ENCODE data around the gene ZC3H18.
"Not testable (repeated sequence)": the region's sequence is repeated elsewhere in the genome, so short reads cannot be mapped to it uniquely, and the experiment has no call there.

The ZC3H18 gene

DNA sequence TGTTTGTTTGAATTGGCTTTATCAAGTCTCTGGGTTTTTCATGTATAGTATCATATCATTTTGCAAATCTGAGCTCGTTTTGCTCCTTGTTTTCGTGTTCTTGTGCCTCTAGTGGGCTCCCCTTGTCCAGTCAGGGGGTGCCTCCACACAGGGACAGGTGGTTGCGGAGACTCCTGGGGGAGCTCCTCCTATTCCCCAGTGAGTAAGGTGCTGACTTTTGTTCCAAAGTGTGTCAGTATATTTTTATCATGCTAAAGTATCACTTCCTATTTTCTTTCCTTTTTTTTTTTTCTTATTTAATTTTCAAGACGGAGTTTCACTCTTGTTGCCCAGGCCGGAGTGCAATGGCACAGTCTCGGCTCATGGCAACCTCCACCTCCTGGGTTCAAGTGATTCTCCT lies 37.9 kb downstream of the ZC3H18 start:
- DNase-seq: peak in 1 of 3 donors; percentile 19

DNA sequence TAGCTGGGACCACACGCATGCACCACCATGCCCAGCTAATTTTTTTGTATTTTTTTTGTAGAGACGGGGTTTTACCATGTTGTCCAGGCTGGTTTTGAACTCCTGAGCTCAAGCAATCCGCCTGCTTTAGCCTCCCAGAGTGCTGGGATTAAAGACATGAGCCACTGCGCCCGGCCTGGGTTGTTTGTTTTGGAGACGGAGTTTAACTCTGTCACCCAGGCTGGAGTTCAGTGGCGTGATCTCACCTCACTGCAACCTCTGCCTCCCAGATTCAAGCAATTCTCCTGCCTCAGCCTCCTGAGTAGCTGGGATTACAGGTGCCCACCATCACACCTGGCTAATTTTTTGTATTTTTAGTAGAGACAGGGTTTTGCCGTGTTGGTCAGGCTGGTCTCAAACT lies 39.2 kb downstream of the ZC3H18 start:
- DNase-seq: not testable (repeated sequence)

DNA sequence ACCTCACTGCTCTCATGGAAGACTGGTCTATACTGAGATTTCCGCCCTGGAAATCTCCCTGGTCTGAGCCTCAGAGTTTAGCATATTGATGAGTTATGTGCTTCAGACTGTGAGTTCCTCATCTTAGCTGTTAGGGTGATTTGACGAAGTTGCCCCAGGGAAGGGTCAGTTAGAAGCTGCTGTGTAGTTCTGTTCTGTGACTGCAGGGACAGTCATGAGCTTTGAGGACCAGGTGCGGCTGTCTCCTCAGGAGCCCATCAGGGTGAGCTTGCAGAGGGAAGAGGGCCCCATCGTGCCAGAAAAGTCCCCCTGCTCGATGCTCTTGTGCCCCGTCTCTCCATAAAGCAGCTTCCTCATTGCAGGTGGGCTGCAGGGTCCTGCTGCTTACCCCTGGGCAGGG lies 39.9 kb downstream of the ZC3H18 start:
- no peak for DNase-seq

DNA sequence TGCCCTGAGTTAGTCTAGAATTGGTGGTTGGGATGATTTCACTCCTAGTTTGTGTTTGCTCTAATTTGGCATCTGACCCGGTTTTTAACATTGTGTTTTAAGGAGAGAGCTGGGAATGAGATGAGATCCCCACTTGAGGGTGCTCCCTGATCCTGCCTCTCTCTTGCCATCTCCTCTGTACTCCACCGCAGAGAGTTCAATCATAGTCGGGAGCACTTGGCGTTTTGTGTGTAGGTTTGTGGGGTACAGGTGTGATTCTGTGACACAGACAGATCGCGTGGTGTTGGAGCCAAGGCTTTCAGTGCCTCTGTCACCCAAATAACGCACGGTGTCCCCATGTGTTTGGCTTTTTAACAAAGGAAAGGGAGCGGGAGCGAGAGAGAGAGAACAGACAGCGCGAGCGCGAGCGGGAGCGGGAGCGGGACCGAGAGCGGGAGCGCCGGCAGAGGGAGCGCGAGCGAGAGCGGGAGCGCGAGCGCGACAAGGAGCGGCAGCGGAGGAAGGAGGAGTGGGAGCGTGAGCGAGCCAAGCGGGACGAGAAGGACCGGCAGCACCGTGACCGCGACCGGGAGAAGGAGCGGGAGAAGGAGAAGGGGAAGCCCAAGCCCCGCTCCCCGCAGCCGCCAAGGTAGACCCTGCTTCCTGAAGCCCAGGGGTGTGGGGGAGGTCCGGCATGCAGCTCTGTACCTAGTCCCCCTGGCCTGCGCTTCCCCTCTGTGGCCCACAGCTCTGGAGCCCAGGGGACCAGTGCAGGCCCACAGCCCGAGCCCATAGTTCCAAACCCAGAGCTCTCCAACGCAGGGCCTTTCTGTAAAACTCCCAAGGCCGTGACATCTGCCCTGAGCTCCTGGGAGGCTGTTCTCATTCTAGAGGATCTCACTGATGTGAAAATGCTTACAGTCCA lies 41.0 kb downstream of the ZC3H18 start:
- no peak for DNase-seq

DNA sequence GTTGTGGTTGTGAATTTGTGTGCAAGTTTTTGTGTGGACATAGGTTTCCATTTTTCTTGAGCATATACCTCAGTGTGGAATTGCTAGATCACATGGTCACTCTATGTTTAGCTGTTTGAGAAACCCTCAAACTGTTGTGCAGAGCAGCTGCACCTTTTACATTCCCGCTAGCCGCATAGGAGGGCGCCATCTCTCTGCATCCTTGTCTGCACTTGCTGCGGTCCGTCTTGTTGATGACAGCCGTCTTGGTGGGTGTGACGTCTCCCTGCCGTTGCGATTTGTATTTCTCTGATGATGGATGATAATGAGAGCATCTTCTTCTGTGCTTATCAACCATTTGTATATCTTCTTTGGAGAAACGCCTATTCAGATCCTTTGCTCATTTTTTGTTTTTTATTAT lies 43.1 kb downstream of the ZC3H18 start:
- no peak for DNase-seq

DNA sequence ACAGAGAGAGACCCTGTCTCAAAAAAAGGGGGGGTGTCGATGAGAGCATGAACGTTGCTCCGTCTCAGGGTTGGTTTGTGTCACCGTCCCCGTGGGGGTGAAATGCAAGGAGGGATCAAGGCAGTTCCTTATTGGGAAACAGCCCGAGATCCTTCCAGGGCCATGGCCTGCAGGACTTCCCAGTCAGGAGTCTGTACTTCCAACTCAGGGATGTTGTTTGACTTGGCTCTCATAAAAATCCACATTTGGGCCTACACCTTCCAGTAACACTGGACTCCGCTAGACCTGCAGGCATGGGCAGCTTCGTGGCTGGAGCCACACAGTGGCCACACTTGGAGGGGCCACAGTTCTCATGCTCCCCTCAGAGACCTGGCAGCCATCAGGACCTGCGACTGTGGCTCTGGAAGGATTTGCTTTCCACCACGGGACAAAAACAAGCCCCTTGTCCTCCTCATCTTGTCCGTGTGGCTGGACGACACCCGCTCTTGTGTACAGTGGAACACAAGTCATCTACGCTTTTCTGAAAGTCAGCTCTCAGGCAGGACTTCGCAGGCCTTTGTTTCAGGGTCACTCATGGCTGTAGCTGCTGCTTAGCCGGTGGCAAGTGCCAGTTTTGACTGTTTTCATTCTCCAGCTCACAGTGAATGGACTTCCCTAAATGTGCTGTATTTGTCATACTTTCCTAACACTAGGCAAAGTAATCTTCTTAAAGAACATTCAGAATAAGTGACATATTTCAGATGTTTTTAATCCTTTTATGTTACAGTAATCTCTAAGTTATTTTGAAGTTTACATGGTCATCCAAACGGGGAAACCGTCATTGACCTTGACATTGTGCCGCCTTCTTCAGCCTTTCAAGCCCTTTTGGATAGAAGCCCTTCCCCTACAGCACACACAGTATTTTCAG lies 44.0 kb downstream of the ZC3H18 start:
- peak in 1 of 3 donors; percentile 22 for DNase-seq

DNA sequence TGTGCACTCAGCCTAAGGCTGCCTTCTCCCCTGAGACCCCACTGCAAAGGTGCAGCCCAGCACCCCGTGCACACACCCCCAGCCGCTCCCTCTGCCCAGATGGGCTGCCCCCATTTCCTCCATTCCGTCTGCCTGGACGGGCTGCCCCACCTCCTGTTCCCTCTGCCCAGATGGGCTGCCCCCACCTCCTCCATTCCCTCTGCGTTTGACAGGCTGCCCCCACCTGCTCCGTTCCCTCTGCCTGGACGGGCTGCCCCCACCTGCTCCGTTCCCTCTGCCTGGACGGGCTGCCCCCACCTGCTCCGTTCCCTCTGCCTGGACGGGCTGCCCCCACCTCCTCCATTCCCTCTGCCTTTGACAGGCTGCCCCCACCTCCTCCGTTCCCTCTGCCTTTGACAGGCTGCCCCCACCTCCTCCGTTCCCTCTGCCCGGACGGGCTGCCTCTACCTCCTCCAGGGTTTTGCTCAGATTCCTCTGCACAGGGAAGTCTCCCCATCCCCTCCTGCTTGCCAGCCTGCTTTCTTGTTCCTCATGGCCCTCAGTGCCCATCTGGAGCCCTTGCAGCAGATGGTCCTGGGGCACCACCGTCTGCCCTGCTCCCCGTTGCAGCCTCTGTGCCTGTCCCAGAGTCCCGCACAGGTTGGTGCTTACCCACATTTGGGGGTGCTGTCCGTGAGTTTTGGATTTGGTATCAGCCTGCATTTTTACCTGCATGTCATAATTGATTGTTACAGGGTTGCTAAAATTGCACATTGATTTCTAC lies 44.8 kb downstream of the ZC3H18 start:
- no peak for DNase-seq

DNA sequence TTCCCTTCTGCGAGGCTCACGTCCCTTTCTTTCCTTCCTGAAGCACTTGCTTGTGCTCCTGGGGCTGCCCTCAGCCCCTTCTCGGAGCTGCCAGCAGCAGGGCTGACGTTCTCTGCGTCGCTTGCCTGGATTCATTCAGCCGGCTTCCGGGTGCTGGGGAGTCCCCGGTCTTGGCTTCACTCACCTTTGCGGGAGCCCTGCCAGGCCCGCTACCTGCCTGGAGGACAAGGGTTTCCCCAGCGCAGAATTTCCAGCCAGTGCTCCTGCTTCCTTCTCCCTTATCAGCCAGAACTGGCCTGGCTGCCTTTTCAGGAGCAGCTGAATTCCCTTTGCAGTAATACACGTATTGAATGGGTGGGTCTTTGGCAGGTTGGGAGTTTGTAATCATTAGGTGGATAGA lies 46.1 kb downstream of the ZC3H18 start:
- no peak for DNase-seq

DNA sequence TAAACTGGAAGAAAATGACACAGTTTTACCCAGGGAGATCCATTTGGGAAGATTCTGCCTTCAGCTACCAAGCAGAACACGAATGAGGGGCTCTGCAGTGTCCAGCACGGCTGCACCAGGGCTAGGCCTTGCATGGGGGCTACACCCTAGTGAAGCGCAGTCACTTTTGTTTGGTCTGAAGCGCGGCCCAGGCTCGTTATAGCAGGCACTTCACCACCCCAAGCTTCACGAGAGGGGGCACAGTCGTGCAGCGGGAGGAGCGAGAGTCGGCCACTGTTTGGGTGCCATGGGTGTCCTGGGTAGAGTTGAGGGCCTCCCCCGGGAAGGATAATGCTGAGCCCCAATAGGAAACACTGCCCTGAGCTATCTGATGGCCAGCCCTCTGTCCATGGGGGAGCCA lies 46.5 kb downstream of the ZC3H18 start:
- DNase-seq: no peak

DNA sequence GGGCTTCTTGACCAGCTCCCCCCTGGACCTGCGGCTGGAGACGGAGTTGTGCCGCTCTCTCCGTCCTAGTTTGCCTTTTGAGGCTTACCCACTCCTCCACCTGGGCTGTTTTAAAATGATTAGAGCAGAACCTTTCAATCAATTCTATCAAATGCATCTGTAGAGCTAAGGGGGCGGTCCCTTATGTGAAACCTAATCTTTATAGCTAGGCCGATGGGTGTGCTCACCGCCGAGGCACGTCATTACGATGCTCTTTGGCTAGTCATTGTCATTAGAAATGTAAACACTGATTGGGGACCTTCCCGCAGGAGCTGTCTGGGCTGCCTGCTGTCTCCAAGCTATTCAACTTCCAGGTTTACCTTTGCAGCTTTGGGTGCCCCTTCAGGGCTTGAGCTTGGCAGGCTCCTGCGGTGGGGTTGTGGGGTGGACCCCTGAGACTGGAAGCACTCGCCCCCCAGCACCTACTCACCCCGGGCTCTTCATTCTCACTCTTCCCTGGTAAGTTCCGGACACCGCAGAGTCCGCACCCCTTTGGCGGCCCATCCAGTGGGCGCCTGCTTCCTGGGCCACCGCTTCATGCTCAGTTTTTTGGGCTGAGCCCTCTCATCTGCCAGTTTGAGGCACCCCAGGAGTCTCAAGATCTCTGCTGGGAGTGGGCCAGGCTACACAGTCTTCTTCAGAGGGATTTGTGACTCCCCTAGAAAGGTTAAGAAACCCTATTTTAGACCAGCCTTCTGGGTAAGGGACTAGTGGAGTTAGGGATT lies 47.2 kb downstream of the ZC3H18 start:
- no peak for DNase-seq

DNA sequence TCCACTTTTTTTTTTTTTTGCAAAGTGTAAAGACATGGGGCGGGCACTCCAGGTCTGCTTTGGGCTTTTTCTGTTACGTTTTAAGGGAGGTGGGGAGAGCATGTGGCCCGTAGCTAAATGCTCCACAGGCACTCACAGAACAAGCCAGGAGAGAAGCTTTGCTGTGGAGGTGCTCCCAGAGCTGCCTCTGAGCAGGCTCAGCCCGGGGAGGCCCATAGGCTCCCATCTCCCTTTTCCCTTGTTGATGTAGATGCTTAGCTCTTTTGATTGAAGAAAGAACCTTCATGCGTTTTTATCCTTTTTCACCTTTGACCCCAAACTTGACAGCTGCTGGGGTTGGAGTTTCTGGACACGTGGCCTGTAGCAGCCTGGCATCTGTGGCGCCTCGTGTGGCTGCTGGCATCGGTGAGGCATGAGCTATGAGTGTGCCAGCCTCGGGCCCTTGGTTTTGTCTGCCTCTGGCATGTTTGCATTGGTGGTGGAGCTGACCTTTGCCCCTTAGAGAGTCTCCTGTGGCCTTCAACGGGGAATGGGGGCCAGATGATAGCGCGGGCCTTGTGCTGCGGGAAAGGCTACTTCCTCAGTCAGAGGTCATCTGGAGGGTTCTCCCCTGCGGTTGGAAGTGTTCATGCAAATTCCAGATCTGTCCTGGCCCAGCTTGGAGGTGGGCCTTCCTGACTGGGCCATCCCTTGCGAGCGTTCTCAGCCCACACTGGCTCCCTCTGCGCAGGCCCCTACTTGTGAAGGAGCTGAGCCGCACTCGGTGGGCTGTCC lies 48.2 kb downstream of the ZC3H18 start:
- DNase-seq: no peak

DNA sequence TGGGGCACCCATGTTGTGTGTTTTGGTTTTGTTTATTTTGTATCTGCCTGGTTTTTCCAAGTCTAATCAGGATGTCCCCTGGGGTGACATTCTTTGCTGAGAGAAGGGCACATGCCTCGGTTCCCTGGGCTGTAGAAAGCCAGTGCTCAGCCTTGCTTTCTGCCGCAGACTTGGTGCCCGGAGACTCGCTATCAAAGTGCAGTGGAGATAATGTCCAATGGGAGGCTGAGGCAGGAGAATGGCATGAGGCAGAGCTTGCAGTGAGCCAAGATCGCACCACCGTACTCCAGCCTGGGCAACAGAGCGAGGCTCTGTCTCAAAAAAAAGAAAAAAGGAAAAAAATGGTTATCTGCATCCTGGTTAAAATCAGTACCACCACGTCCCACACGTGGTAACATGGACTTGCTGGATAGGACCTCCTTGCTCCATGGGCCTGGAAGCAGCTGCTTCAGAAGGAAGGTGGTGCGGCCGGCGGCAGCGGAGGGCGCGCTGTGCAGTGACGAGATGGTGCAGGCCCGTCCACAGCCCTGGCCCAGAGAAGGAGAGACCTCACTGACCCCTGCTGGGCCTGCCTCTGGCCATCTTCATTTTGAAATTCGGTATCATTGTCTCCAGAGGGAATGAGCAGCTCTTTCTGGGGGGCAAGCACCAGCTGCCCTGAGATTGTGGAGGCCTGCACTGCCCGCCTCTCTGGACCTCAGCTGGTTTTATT lies 48.9 kb downstream of the ZC3H18 start:
- DNase-seq: no peak

DNA sequence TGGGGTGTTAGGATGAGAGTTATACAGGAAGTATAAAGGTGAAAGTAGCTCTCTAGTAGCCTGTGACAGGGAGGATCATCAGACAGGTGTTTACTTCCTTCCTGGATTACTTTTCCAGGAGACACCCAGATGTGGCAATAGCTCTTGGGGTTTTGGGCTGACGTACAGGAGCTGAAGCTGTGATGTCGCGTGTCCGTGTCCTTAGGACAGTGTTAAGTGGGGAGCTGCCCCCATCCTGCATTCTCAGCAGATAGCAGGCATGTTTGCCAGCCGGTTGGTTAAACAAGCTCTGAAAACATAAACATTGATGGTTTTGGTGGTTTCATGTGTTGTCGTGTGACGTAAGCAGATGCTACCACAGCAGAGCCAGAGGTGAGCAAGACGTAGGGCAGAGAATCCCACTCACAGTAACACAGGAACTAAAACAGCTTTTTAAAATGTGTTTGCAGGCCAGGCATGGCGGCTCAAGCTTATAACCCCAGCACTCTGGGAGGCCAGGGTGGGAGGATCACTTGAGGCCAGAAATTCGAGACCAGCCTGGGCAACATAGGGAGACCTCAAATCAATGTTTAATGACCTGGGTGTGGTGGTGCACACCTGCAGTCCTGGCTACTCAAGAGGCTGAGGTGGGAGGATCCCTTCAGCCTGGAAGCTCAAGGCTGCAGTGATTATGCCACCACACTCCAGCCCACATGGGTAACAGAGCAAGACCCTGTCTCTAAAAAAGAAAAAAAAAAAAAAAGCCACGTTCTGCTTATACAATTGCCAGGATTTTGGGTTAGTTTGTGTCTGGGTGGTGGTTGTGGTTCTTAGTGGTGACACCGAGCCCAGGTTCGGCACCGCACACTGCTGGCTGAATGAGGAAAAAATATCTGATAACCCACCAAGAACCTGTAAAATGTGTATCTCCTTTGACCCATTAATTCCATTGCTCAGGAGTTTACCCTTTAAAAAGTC lies 49.9 kb downstream of the ZC3H18 start:
- DNase-seq: no peak

DNA sequence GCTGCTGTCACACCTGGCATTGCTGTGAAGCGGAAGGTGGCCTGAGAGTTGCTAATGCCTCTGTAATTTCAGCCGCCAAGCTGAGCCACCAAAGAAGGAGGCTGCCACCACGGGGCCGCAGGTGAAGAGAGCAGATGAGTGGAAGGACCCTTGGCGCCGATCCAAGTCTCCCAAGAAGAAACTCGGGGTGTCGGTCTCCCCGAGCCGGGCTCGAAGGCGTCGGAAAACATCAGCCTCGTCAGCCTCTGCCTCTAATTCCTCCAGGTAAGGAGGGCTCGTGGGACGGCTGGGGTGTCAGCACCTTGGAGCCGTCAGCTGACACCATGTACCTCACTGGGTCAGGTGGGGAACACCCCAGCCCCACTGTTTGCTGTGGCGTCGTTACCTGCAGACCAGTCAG lies 51.9 kb downstream of the ZC3H18 start:
- DNase-seq: no peak

DNA sequence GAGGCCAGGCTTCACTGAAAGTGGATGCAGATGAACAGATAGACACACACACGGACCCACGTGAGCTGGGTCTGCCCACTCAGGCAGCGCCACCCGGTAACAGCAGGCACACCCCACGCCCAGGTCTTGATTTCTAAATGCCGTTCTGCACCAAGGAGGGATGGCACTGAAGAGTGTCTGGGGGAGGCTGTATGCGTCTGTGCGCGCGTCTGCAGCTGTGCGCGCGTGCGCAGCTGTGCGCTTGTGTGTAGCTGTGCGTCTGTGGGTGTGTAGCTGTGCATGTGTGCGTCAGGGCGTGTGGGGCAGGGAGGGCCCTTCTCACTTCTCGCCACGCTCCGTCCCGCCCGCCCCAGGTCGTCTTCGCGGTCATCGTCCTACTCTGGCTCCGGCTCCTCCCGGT lies 52.7 kb downstream of the ZC3H18 start:
- no peak for DNase-seq

DNA sequence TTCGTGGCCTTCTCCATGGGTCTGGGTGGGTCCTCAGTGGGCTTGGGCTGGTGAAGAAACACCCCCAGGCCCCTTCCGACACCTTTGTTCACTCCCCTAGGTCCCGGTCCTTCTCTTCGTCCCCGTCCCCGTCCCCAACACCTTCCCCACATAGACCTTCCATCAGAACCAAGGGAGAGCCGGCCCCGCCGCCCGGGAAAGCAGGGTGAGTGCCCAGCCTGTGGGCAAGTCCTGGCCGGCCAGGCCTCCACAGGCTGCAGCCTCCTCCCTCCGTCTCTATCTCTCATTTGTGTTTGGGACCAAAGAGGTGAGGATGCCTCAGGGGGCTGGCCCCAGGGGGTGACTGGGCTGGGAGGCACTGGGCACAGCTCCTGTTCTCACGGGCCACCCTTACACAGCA lies 53.7 kb downstream of the ZC3H18 start:
- DNase-seq: no peak

DNA sequence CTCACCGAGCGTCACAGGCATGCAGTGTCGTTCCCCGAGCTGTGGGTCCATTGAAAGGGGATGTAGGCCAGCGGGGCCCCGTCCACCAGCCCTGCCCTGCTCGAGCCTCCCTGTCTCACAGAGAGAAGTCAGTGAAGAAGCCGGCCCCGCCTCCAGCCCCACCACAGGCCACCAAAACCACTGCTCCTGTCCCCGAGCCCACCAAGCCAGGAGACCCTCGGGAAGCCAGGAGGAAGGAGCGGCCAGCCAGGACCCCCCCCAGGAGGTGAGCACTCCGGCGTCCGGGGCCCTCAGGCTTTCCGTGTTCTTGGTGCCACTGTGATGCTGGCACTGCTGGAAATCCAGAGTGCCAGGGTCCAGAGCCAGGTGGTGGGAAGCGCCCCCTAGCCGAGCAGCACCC lies 54.3 kb downstream of the ZC3H18 start:
- no peak for DNase-seq

DNA sequence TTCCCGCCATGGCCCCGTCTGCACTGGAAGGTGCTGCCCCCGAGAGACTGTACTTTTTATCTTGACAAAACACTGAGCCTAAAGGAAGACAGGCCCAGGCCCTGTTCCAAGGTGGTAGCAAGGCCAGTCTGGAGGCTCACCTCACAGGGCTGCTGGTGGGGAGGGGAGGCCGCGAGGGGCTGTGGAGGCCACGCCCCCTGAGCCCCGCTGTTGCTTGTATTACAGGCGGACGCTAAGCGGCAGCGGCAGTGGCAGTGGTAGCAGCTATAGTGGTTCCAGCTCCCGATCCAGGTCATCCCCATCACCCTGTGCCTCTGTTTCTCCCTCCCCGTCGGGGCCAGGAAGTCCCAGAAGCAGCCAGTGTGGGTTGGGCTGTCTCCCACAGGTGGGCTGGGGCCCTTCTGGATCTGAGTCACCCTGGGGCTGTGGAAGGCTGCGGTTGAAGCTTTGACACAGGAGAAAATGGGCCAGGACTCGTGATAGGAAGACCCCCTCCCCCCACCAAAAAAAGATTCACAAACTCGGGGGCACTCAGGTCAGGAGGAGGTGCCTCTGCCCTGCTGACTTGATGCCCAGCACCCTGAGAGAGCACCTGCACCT lies 54.9 kb downstream of the ZC3H18 start:
- no peak for DNase-seq

DNA sequence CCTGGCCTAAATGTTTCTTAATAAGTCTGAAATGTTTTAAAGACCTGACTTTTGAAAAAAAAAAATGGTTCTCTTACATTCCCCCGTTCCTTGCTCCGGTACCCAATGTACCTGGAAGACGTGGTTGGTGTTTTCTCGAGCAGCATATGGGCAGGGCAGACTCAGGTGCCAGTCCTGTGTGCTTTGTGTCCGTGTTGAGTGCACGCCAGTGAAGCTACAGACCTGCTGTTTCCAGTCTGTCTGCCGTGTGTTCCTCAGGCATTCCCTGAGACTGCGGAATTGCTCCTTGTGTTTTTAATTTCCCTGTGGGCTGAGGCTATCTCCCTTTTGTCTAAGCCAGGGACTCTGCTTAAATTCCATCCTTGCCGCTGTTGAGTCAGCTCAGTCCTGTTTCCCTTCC lies 56.4 kb downstream of the ZC3H18 start:
- DNase-seq: no peak
